Keratinocyte (primary cell): Measurements from ENCODE around the gene ZBTB37. TPM values are rescaled to one million over a fixed set of nuclear protein-coding genes. Genes with fewer than 3 reads are reported as not detected.
A peak's percentile ranks its signal among the peaks of the same experiment; 100 is the strongest.

Source experiments
- DNase-seq: peaks from one replicate; pipeline ENCODE4 v3.0.0-alpha.2; 2011; ENCODE audit warnings: low read depth, missing footprints, low spot score
- FAIRE-seq: peaks from 2 replicates; lab custom pipeline; 2011; peaks lifted over from hg19 to GRCh38; lab: Jason Lieb, UNC
- H2AFZ ChIP-seq: 2 replicates; pipeline ENCODE4 v1.6.0; 2012; ENCODE audit warnings: low read length, control low read depth, inconsistent platforms; ENCODE audit not compliant: control insufficient read depth
- H3K27ac ChIP-seq: 2 replicates; pipeline ENCODE4 v1.5.1; 2011; ENCODE audit warnings: low read length; ENCODE audit not compliant: control insufficient read depth, insufficient read depth
- H3K27me3 ChIP-seq: 3 replicates; pipeline ENCODE4 v1.6.0; 2011; ENCODE audit warnings: low read length; ENCODE audit not compliant: control insufficient read depth, insufficient read depth; ENCODE audit errors: extremely low read depth
- H3K36me3 ChIP-seq, 2 experiments: 2 replicates in 1 of 2; 3 replicates in 1 of 2; pipeline ENCODE4 v1.5.1; 2011; ENCODE audit warnings: low read length in 2 of 2, mild to moderate bottlenecking in 1 of 2; ENCODE audit not compliant: control insufficient read depth in 2 of 2, insufficient read depth in 2 of 2; ENCODE audit errors: extremely low read depth in 1 of 2
- H3K4me1 ChIP-seq: 3 replicates; pipeline ENCODE4 v1.5.1; 2011; ENCODE audit warnings: low read length; ENCODE audit not compliant: control insufficient read depth, insufficient read depth; ENCODE audit errors: extremely low read depth
- H3K4me2 ChIP-seq: 3 replicates; pipeline ENCODE4 v1.6.0; 2011; ENCODE audit warnings: low read depth, low read length; ENCODE audit not compliant: control insufficient read depth, insufficient read depth; ENCODE audit errors: extremely low read depth
- H3K4me3 ChIP-seq, 3 experiments: fragments of 200-600 bp in 1 of 3; sonication (generic) in 1 of 3; 2 replicates in 2 of 3; 3 replicates in 1 of 3; pipeline ENCODE4 v1.5.1; 2011 to 2016; ENCODE audit warnings: low read length in 3 of 3, mild to moderate bottlenecking in 3 of 3, control low read depth in 2 of 3, inconsistent platforms in 1 of 3, low read depth in 1 of 3, mixed read lengths in 1 of 3, mixed run types in 1 of 3, moderate library complexity in 1 of 3; ENCODE audit not compliant: control insufficient read depth in 2 of 3, insufficient read depth in 2 of 3; ENCODE audit errors: extremely low read depth in 1 of 3
- H3K79me2 ChIP-seq: 2 replicates; pipeline ENCODE4 v1.6.0; 2012; ENCODE audit warnings: low read length; ENCODE audit not compliant: control insufficient read depth, insufficient read depth
- H3K9ac ChIP-seq: 3 replicates; pipeline ENCODE4 v1.6.0; 2011; ENCODE audit warnings: low read length; ENCODE audit not compliant: control insufficient read depth, insufficient read depth; ENCODE audit errors: extremely low read depth
- H3K9me1 ChIP-seq: 3 replicates; pipeline ENCODE4 v1.6.0; 2011; ENCODE audit warnings: low read length; ENCODE audit not compliant: control insufficient read depth, insufficient read depth; ENCODE audit errors: extremely low read depth
- H3K9me3 ChIP-seq: 2 replicates; pipeline ENCODE4 v1.5.1; 2012; ENCODE audit warnings: low read depth, low read length; ENCODE audit not compliant: control insufficient read depth
- H4K20me1 ChIP-seq: 3 replicates; pipeline ENCODE4 v1.6.0; 2011; ENCODE audit warnings: low read length; ENCODE audit not compliant: control insufficient read depth, insufficient read depth; ENCODE audit errors: extremely low read depth
- EZH2 ChIP-seq: IDR thresholded peaks from one replicate; pipeline ENCODE4 v1.6.1; 2012; ENCODE audit warnings: inconsistent platforms, mild to moderate bottlenecking, low read length, moderate library complexity
- dilution Hi-C: fragments of 300-500 bp; cut with MboI; formaldehyde crosslinking; loops from one replicate; pipeline ENCODE4 v1.7.0; 2020; ENCODE audit warnings: low sequenced_read_pairs; ENCODE audit not compliant: extremely low pct_ligation_motif_present
- polyA plus RNA-seq, 5 experiments: library from polyadenylated mRNA; depleted of rRNA in 3 of 5; stranded (reverse) in 3 of 5; stranded (forward) in 1 of 5; unstranded in 1 of 5; fragments of >200 nt; gene quantifications; 1 replicate in 1 of 5; 2 replicates in 3 of 5; 3 replicates in 1 of 5; pipeline versions ENCODE4 v1.2.1 to v1.2.3, GENCODE V29; 2011 to 2012; ENCODE audit warnings: missing spikeins in 2 of 5, low read depth in 1 of 5, low replicate concordance in 1 of 5
- TF ChIP-seq, protein P1 (sequence below), 3 experiments: IDR thresholded peaks in 1 of 3; conservative IDR thresholded peaks in 1 of 3; optimal IDR thresholded peaks in 1 of 3; 2 replicates in 2 of 3; 3 replicates in 1 of 3; pipeline versions ENCODE3 to v1.5.1; 2011; ENCODE audit warnings: low read length in 3 of 3, mild to moderate bottlenecking in 3 of 3, moderate library complexity in 2 of 3, control low read depth in 1 of 3, inconsistent platforms in 1 of 3; ENCODE audit not compliant: insufficient read depth in 2 of 3; ENCODE audit errors: extremely low read depth in 1 of 3

Gene ZBTB37
- polyA plus RNA-seq, 1 donor (not counting 4 experiments of a cell fraction or from before 2014, with no cell fraction given), result 1.8 TPM

DNA sequence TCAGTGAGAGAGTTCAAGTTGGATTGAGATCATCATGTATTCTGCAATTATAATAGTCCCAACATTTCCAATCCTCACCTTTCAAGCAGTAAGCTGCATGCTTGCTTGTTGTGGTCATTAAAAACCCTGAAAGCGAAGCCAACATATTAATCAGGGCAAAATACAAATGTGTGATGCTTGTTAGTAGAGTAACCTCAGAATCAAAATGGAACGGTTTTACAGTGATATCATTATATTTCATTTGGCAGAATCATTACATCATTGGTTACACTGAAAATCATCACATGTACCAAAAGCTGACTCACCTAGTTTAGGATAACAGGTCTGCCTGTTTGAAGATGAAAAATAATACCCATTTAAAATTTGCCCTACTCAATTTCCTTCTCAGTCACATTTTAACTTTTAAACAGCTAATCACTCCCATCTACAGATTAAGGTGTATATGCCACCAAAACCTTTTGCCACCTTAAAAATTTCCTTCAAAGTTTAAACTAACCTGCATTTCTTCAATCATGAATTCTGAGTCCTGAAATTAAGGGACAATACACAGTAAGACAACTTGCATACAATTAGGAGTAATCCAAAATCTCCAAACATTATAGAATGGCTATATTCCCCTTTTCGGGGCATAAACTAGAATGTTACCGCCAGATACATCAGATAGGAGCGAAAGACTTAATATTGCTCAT is 3.9 kb upstream of the ZBTB37 start:
- Histone ChIP-seq H4K20me1 (peaks cover 37% of the 10 kb centered on the region), H3K27me3 (no peaks in the 10 kb centered on the region), H3K9me1 (no peaks in the 10 kb centered on the region), H2AFZ (no peak overlapping the region), H3K4me1 (peaks cover 21% of the 10 kb centered on the region), H3K36me3 (peaks cover 18 to 43% of the 10 kb centered on the region in 2 experiments), H3K4me2 (peak overlapping the region; percentile 86), H3K9me3 (no peaks in the 10 kb centered on the region), H3K4me3 (peak overlapping the region; percentile 22 to 96 (median 87)), H3K9ac (peak overlapping the region; percentile 99), H3K79me2 (peaks cover 30% of the 10 kb centered on the region), H3K27ac (peak overlapping the region; percentile 35)
- dilution Hi-C loops, result no loop called here
- TF ChIP-seq, protein P1, sequence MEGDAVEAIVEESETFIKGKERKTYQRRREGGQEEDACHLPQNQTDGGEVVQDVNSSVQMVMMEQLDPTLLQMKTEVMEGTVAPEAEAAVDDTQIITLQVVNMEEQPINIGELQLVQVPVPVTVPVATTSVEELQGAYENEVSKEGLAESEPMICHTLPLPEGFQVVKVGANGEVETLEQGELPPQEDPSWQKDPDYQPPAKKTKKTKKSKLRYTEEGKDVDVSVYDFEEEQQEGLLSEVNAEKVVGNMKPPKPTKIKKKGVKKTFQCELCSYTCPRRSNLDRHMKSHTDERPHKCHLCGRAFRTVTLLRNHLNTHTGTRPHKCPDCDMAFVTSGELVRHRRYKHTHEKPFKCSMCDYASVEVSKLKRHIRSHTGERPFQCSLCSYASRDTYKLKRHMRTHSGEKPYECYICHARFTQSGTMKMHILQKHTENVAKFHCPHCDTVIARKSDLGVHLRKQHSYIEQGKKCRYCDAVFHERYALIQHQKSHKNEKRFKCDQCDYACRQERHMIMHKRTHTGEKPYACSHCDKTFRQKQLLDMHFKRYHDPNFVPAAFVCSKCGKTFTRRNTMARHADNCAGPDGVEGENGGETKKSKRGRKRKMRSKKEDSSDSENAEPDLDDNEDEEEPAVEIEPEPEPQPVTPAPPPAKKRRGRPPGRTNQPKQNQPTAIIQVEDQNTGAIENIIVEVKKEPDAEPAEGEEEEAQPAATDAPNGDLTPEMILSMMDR (optimal IDR thresholded peaks at IDR 0.05 in 1 of 3, IDR thresholded peaks at IDR 0.05 in 1 of 3, conservative IDR thresholded peaks at IDR 0.05 in 1 of 3; ENCODE audit: extremely low read depth in 1 of 3, insufficient read depth in 2 of 3, low read length in 3 of 3), result no peak
- TF ChIP-seq EZH2, result no peak
- DNase-seq, result no peak
- FAIRE-seq, result no peak

- H2AFZ ChIP-seq, result no peak overlapping the region
- H3K79me2 ChIP-seq, result peaks cover 34% of the 10 kb centered on the region
- FAIRE-seq (no peak), DNase-seq (no peak)
- peak overlapping the region; percentile 93 for H3K27ac ChIP-seq
- peaks cover 18 to 47% of the 10 kb centered on the region in 2 experiments for H3K36me3 ChIP-seq
- peaks cover 30% of the 10 kb centered on the region for H3K4me1 ChIP-seq
- no peaks in the 10 kb centered on the region for H3K27me3 ChIP-seq
- no peak for TF ChIP-seq EZH2
- TF ChIP-seq, protein P1 (optimal IDR thresholded peaks at IDR 0.05 in 1 of 3, IDR thresholded peaks at IDR 0.05 in 1 of 3, conservative IDR thresholded peaks at IDR 0.05 in 1 of 3; ENCODE audit: extremely low read depth in 1 of 3, insufficient read depth in 2 of 3, low read length in 3 of 3), result no peak
- peak overlapping the region; percentile 87 to 100 (median 96) for H3K4me3 ChIP-seq
- H3K9me3 ChIP-seq, result no peaks in the 10 kb centered on the region
- H3K9me1 ChIP-seq, result no peaks in the 10 kb centered on the region
- peak overlapping the region; percentile 86 for H3K4me2 ChIP-seq
- dilution Hi-C loops, result no loop called here
- peak overlapping the region; percentile 99 for H3K9ac ChIP-seq
- H4K20me1 ChIP-seq, result peaks cover 37% of the 10 kb centered on the region
Observed at GRCh38 chr1:173865468-173866164, 2.6 kb upstream of the ZBTB37 start.
